NOMO-1 treated with dmso at 0.1 percent for 144 hours (cell line): Measurements from ENCODE around the gene ERMARD.
"Not testable (repeated sequence)": the region's sequence is repeated elsewhere in the genome, so short reads cannot be mapped to it uniquely, and the experiment has no call there.

Experiments used
- DNase-seq: peaks from one replicate; lab custom pipeline; 2025; ENCODE audit not compliant: unreplicated experiment; lab: John Stamatoyannopoulos, UW

ERMARD gene

DNA sequence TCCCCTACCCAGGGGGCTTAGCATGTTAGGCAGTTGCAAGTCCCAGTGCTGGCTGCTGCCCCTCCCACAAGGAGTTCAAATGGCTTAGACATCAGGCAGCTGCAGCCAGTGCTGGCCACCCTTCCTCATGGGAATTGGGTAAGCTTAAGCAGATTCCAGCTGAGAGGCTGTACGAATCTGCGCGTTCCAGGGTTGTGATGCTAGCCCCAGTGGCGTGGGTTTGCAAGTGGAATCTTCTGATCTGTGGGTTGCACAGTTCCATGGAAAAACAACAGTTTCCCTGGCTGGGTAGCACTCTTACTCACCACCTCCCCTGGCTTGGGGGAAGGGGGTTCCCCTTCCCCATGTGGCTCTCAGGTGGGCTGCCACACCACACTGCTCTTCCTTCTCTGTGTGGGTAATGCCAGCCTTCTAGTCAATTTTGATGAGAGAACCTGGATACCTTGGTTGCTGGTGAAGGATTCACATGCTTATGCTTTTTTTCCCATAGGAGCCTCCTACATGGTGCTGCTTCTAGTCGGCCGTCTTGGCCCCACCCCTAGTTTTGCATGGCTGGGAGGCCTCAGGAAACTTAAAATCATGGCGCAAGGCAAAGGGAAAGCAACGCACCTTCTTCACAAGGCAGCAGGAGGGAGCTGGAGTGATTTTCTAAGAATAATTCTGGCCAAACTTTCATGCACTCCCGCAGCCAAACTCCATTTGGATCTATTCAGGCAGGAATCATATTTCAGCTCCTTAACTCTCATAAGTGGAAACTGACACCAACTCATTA is 13.0 kb upstream of the ERMARD start:
- DNase-seq: no peak

DNA sequence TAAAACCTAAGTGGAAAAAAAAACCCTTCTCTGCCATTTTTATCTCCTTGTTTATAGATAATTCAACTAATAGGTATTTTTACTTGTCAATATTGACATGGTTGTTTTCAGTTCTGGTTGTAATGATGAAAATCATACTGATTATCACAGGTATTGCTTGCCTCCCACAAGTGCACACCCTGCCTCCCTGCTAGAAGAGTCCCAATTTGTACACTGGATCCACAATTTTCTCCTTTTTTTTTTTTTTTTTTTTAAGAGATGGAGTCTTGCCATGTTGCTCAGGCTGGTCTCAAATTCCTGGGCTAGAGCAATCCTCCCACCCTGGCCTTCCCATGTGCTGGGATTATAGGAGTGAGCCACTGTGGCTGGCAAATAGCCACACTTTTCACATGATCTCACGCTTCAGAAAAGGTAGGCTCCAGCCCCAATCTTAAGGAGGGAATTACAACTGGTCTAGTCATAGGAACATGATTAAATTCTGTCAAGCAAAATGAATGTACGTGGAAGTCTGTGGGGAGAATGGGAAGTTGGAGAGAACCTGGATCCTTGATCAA is 12.4 kb upstream of the ERMARD start:
- no peak for DNase-seq

GRCh38 chr6:169741344-169741743 is 10.1 kb upstream of the ERMARD start:
- DNase-seq: no peak

- DNase-seq: no peak
Measured at GRCh38 chr6:169745405-169745804, 6.0 kb upstream of the ERMARD start.

DNA sequence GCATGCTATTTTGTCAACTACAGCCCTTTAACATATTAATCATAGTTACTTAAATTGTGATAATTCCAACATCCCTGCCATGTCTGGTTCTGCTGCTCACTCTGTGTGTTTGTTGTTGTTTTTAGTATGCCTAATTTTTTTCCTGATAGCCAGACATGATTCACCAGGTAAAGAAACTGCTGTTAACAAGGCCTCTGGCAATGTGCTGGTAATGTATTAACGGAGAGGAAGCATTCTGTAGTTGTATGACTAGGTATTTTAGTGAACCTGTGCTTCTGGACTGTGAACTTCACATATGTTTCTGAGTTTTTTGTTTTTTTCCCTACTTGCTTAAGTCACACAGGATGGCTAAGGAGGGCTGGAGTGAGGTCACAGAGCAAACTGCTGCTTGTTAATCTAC is 4.9 kb upstream of the ERMARD start:
- DNase-seq: no peak

- DNase-seq: no peak
Measured at GRCh38 chr6:169752074-169752623, 727 bp downstream of the ERMARD start.

- DNase-seq: no peak
Measured at GRCh38 chr6:169755162-169755561, 3.7 kb downstream of the ERMARD start.

GRCh38 chr6:169763308-169763707 is 11.9 kb downstream of the ERMARD start:
- DNase-seq: no peak

DNA sequence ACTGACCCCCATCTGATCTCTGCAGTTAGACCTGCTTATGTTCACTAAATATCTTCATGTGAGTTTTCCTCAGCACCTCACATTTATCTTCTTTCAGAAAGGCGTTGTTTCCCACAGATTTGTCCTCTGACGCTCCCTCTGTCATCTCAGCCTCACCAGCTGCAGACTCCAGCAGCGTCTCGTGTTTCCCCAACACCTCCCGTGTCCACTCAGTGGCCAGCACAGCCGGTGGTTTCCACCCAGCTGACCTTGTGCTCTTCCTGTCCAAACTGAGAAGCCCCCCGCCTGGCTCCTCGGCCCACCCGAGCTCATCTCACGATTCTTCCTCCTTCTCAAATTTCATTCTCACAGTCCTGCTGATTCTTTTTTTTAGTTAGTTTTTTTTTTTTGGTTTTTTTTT is 12.5 kb downstream of the ERMARD start:
- no peak for DNase-seq

DNA sequence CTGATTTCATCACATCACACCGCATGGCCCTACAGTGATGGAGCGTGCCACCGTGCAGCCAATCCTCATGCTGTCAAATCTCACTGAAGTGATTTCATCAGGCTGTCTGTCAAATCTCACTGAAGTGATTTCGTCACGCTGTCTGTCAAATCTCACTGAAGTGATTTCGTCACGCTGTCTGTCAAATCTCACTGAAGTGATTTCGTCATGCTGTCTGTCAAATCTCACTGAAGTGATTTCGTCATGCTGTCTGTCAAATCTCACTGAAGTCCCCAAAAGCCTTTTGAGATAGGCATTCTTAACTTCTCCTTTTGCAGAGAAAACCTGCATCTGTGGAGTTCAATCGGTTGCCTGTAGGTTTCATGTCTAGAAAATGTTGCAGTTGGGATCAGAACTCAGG is 14.4 kb downstream of the ERMARD start:
- DNase-seq: not testable (repeated sequence)

DNA sequence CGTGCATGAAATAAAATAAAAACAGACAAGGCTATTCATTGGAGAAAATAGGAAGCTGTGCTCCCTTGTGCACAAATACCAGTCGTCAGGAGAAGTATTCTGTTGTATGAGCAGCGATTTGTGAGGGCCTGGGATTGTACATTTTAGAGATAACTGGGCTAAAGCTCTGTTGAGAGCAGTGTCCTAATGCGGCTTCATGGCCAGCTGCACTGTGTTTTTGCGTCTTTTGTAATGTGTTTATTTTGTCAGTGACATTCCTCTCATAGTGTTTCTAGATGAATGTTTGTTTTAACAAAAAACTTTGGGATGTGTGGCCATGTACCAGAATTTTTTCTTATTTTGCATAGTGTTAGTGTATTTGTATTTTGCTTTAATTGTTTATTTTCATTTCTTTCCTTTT is 14.8 kb downstream of the ERMARD start:
- DNase-seq: no peak

DNA sequence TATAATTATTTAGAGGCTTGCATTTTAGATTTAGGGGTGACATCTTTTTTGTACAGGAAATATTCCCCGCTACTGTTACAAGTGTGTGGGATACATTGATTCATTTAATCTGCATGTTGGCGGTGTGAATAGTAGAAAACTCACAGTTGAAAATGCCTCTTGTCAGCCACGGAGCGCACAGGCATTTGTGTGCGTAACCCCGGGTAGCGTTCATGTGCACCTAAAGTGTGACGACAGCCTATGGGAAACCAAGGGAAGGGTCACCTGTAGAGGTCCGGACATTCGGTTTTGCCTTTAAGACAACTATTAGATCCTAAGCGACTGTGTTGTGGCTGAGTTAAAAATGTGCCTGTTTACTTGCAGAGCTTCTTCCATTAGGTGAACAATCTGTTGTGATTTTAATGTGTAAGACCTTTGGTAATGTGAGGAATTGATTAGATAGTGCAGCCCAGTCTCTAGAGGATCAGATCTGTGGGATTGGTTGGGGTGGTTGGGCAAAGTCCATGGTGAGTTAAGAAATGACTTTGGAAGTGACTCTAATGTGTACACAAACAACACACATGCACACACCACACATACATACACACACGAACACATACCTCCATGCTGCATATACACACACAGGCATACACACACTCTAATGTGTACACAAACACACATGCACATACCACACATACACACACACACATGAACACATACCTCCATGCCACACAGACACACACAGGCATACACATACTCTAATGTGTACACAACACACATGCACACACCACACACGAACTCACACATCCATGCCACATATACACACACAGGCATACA is 15.7 kb downstream of the ERMARD start:
- no peak for DNase-seq

GRCh38 chr6:169774347-169774746 is 22.9 kb downstream of the ERMARD start:
- no peak for DNase-seq

DNA sequence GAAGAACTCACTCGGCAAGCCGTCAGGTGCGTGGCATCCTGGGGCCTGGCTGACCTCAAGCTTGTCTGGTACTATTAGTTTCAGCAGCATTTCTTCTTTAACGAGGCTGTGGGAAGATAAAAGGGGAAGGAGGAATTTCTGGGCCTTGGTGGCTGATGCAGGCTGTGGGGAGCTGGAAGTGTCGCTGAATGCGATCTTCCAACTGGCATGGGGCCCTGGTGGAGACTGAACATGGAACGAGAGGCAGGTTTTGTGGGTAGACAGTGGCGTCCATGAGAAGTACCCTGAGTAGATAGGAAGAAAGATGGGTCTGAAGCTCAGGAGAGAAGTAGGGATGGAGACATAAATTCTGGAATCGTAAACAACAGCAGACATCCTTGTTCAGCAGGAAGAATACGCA is 23.9 kb downstream of the ERMARD start:
- no peak for DNase-seq

DNA sequence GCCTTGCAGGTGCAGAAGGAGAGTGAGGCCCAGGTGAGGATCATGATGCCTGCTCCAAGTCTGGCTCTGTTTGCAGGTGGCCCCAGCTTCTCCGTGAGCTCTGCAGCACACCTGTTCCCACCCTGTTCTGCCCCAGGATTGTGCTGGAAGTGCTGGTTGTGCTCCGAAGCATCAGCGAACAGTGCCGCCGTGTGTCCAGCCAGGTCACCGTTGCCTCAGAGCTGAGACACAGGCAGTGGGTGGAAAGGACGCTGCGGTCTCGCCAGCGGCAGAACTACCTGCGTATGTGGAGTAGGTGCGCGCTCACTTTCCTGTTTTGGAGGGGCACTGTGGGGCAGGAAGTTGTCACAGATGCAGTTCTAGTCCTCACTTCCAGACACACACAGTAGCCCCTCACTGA is 25.0 kb downstream of the ERMARD start:
- DNase-seq: no peak

DNA sequence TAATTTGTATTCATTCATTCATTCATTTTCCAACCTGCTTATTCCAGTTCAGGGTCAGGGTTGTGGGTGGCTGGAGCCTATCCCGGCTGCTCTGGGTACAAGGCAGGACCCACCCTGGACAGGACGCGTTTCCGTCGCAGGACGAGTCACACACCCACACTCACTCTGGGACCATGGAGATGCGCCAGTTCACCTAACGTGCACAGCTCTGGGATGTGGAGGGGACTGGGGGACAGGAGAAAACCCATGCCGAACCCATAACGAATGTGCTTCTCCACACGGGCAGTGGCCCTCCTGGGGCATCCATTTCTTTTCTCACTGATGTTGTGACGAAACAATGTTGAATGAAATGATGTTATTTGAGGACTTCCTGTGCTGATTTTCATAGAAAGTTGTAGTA is 26.5 kb downstream of the ERMARD start:
- DNase-seq: no peak

GRCh38 chr6:169778646-169779045 is 27.2 kb downstream of the ERMARD start:
- no peak for DNase-seq

DNA sequence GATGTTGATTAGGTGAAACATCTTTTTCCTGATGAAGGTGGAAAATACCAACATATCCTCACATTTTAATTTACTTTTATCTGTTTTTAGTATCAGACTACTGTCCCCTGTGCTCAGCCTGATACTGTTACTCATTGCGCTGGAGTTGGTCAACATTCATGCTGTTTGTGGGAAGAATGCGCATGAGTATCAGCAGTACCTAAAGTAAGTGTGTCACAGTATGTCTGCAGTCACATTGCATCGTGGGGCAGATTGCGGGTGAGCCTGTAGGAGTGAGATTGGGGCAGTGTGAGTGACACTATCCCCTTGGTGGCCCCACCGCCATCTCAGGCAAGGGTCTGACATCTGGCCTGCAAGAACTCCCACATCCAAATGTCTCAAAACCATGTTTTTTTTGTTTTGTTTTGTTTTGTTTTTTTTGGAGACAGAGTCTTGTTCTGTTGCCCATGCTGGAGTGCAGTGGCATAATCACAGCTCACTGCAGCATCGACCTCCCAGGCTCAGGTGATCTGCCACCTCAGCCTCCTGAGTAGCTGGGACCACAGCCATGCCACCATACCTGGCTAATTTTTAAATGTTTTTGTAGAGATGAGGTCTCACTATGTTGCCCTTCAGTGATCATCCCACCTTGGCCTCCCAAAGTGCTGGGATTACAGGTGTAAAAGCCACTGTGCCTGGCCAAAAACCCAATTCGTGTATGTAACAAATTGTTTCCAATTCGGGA is 27.8 kb downstream of the ERMARD start:
- no peak for DNase-seq

GRCh38 chr6:169779896-169780295 is 28.5 kb downstream of the ERMARD start:
- no peak for DNase-seq

GRCh38 chr6:169780571-169781091 is 29.2 kb downstream of the ERMARD start:
- DNase-seq: no peak

- DNase-seq: no peak
Measured at GRCh38 chr6:169782966-169783365, 31.5 kb downstream of the ERMARD start.
